ENCODE data around the gene NOP9.
A peak's percentile ranks its signal among the peaks of the same experiment; 100 is the strongest.
"Not testable (repeated sequence)": the region's sequence is repeated elsewhere in the genome, so short reads cannot be mapped to it uniquely, and the experiment has no call there.

NOP9 gene

GRCh38 chr14:24310646-24311604 is 11.3 kb downstream of the NOP9 start, which contains the start of gene LTB4R:
LTB4R (plus strand) TSS chr14:24311502; CDS start chr14:24315652, 4,150 bp downstream.
- peak; percentile 48 to 59 for DNase-seq

GRCh38 chr14:24311837-24312615 is 12.4 kb downstream of the NOP9 start:
- no peak for DNase-seq

- no peak for DNase-seq
These were observed 13.3 kb downstream of the NOP9 start for GRCh38 chr14:24312736-24313507.

GRCh38 chr14:24313913-24314312 is 14.3 kb downstream of the NOP9 start:
- no peak for DNase-seq

GRCh38 chr14:24314377-24315193 is 14.9 kb downstream of the NOP9 start:
- DNase-seq, result no peak

GRCh38 chr14:24315243-24315806 is 15.7 kb downstream of the NOP9 start:
- no peak for DNase-seq

GRCh38 chr14:24315807-24316596 is 16.4 kb downstream of the NOP9 start:
- no peak for DNase-seq

GRCh38 chr14:24316597-24316950 is 16.9 kb downstream of the NOP9 start:
- no peak for DNase-seq

GRCh38 chr14:24317141-24317928 is 17.7 kb downstream of the NOP9 start:
- no peak for DNase-seq

GRCh38 chr14:24321212-24321975 is 21.7 kb downstream of the NOP9 start:
- no peak for DNase-seq

GRCh38 chr14:24322672-24323071 is 23.0 kb downstream of the NOP9 start:
- DNase-seq, result no peak

- DNase-seq, result no peak
These were observed 23.7 kb downstream of the NOP9 start for GRCh38 chr14:24323341-24323740.

- DNase-seq, result no peak
These were observed 24.4 kb downstream of the NOP9 start for GRCh38 chr14:24324024-24324423.

GRCh38 chr14:24325041-24325530 is 25.4 kb downstream of the NOP9 start:
- no peak for DNase-seq

GRCh38 chr14:24325963-24326362 is 26.3 kb downstream of the NOP9 start:
- no peak for DNase-seq

GRCh38 chr14:24327303-24327702 is 27.7 kb downstream of the NOP9 start:
- no peak for DNase-seq

- DNase-seq, result not testable (repeated sequence)
These were observed 28.3 kb downstream of the NOP9 start for GRCh38 chr14:24327914-24328313.

- DNase-seq, result no peak
These were observed 29.5 kb downstream of the NOP9 start for GRCh38 chr14:24329073-24329663.

- DNase-seq, result peak in 1 of 2 donors; percentile 33
These were observed 30.1 kb downstream of the NOP9 start for GRCh38 chr14:24329736-24330135.

Measured in stimulated activated CD4-positive, alpha-beta T cell treated with anti-CD3 and anti-CD28 coated beads, Interleukin-2, amount 100 ng/mL, for 48 hours (primary cell).